Neural progenitor cell (in vitro differentiated cells): Measurements from ENCODE around the gene RALGAPA2. TPM values are rescaled to one million over a fixed set of nuclear protein-coding genes. Genes with fewer than 3 reads are reported as not detected.

Experiments
- DNase-seq: peaks from one replicate; pipeline ENCODE4 v3.0.0-alpha.2; 2016; ENCODE audit warnings: low spot score
- H2AFZ ChIP-seq: fragments of 200-600 bp; sonication (generic); replicated peaks from 2 replicates; pipeline ENCODE4 v1.6.1; 2016; ENCODE audit warnings: antibody characterized with exemption
- H3F3A ChIP-seq: fragments of 200-600 bp; sonication (generic); 2 replicates; pipeline ENCODE4 v1.6.1; 2016; ENCODE audit warnings: antibody characterized with exemption, low read depth
- H3K27ac ChIP-seq: fragments of 200-600 bp; sonication (generic); 2 replicates; pipeline ENCODE4 v1.5.1; 2016; ENCODE audit warnings: mild to moderate bottlenecking
- H3K27me3 ChIP-seq: fragments of 200-600 bp; sonication (generic); 2 replicates; pipeline ENCODE4 v1.6.1; 2016; ENCODE audit warnings: mild to moderate bottlenecking, moderate library complexity
- H3K36me3 ChIP-seq: fragments of 200-600 bp; sonication (generic); 2 replicates; pipeline ENCODE4 v1.5.1; 2016
- H3K4me1 ChIP-seq: fragments of 200-600 bp; sonication (generic); 2 replicates; pipeline ENCODE4 v1.6.1; 2016; ENCODE audit warnings: mixed run types
- H3K4me2 ChIP-seq: fragments of 200-600 bp; sonication (generic); 2 replicates; pipeline ENCODE4 v1.6.1; 2016
- H3K4me3 ChIP-seq: fragments of 200-600 bp; sonication (generic); 2 replicates; pipeline ENCODE4 v1.5.1; 2016
- H3K79me2 ChIP-seq: fragments of 200-600 bp; sonication (generic); 2 replicates; pipeline ENCODE4 v1.6.1; 2016; ENCODE audit warnings: low read depth
- H3K9ac ChIP-seq: fragments of 200-600 bp; sonication (generic); 2 replicates; pipeline ENCODE4 v1.6.1; 2016
- H3K9me3 ChIP-seq: fragments of 200-600 bp; sonication (generic); 2 replicates; pipeline ENCODE4 v1.5.1; 2016; ENCODE audit warnings: low read depth
- H4K20me1 ChIP-seq: fragments of 200-600 bp; sonication (generic); 2 replicates; pipeline ENCODE4 v1.6.1; 2016; ENCODE audit warnings: low read depth
- H3K27ac Mint-ChIP-seq: 3 replicates; pipeline ENCODE4 v1.8.0; 2021; ENCODE audit warnings: mixed read lengths
- H3K27me3 Mint-ChIP-seq: 2 replicates; pipeline ENCODE4 v1.8.0; 2022; ENCODE audit warnings: low read depth, mild to moderate bottlenecking, inconsistent platforms, moderate library complexity, mixed read lengths; ENCODE audit not compliant: insufficient read depth
- H3K36me3 Mint-ChIP-seq: 3 replicates; pipeline ENCODE4 v1.8.0; 2021; ENCODE audit warnings: mixed read lengths
- H3K4me1 Mint-ChIP-seq: 3 replicates; pipeline ENCODE4 v1.8.0; 2021; ENCODE audit warnings: mixed read lengths
- H3K4me3 Mint-ChIP-seq: 3 replicates; pipeline ENCODE4 v1.8.0; 2021; ENCODE audit warnings: mild to moderate bottlenecking, moderate library complexity, mixed read lengths
- H3K9me3 Mint-ChIP-seq: 3 replicates; pipeline ENCODE4 v1.8.0; 2020; ENCODE audit warnings: mixed read lengths
- EZH2 ChIP-seq: fragments of 200-600 bp; sonication (generic); IDR thresholded peaks from 2 replicates; pipeline ENCODE4 v1.6.1; 2017; ENCODE audit warnings: antibody characterized with exemption, mild to moderate bottlenecking, moderate library complexity
- EZH2phosphoT487 ChIP-seq: fragments of 200-600 bp; sonication (generic); IDR thresholded peaks from 2 replicates; pipeline ENCODE4 v1.6.1; 2017; ENCODE audit warnings: antibody characterized with exemption
- total RNA-seq: library from RNA; depleted of rRNA; stranded (reverse); fragments of >200 nt; gene quantifications from 2 replicates; pipeline ENCODE4 v1.2.3, GENCODE V29; 2015; ENCODE audit warnings: low replicate concordance
- TF ChIP-seq, protein P1 (sequence below): fragments of 200-600 bp; sonication (generic); IDR thresholded peaks from 2 replicates; pipeline ENCODE4 v1.5.1; 2017; ENCODE audit warnings: antibody characterized with exemption, mild to moderate bottlenecking

RALGAPA2 gene
- total RNA-seq, 1 donor from 2014 or later = 25.9 TPM

DNA sequence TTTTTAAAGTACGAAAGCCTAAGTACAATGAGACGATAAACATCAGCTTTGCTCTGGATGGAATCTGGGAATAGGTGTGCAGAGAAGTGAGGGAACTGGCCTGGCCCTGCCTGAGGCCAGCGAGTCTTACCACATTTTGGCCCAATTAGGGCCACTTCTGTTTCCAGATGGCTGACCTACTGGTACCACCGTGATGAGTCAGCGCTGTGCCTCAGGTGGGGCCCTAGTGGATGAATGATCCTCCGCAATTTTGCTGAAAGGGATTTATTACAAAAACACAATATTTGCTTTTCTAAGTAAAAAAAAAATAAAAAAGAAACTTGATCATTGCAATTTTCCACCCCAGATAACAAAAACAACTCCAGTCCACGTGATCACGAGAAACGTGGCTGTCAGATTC is 322.1 kb downstream of the RALGAPA2 start:
- no peak overlapping the region for H3K9ac ChIP-seq
- no peaks in the 10 kb centered on the region for H3K9me3 ChIP-seq
- no peaks in the 10 kb centered on the region for H3F3A ChIP-seq
- no peak overlapping the region for H3K27ac ChIP-seq
- Mint-ChIP-seq H3K36me3 (peaks cover 27% of the 10 kb centered on the region), H3K4me1 (peaks cover 19% of the 10 kb centered on the region), H3K4me3 (no peak overlapping the region), H3K27ac (no peak overlapping the region), H3K27me3 (no peaks in the 10 kb centered on the region), H3K9me3 (no peaks in the 10 kb centered on the region)
- peaks cover 9% of the 10 kb centered on the region for H4K20me1 ChIP-seq
- H2AFZ ChIP-seq = no peak overlapping the region
- H3K79me2 ChIP-seq = no peaks in the 10 kb centered on the region
- peaks cover 13% of the 10 kb centered on the region for H3K4me1 ChIP-seq
- no peak overlapping the region for H3K4me3 ChIP-seq
- TF ChIP-seq EZH2phosphoT487 (no peak), EZH2 (no peak)
- TF ChIP-seq, protein P1, sequence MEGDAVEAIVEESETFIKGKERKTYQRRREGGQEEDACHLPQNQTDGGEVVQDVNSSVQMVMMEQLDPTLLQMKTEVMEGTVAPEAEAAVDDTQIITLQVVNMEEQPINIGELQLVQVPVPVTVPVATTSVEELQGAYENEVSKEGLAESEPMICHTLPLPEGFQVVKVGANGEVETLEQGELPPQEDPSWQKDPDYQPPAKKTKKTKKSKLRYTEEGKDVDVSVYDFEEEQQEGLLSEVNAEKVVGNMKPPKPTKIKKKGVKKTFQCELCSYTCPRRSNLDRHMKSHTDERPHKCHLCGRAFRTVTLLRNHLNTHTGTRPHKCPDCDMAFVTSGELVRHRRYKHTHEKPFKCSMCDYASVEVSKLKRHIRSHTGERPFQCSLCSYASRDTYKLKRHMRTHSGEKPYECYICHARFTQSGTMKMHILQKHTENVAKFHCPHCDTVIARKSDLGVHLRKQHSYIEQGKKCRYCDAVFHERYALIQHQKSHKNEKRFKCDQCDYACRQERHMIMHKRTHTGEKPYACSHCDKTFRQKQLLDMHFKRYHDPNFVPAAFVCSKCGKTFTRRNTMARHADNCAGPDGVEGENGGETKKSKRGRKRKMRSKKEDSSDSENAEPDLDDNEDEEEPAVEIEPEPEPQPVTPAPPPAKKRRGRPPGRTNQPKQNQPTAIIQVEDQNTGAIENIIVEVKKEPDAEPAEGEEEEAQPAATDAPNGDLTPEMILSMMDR = no peak
- DNase-seq = no peak
- no peaks in the 10 kb centered on the region for H3K27me3 ChIP-seq
- H3K36me3 ChIP-seq = no peaks in the 10 kb centered on the region
- no peak overlapping the region for H3K4me2 ChIP-seq

DNA sequence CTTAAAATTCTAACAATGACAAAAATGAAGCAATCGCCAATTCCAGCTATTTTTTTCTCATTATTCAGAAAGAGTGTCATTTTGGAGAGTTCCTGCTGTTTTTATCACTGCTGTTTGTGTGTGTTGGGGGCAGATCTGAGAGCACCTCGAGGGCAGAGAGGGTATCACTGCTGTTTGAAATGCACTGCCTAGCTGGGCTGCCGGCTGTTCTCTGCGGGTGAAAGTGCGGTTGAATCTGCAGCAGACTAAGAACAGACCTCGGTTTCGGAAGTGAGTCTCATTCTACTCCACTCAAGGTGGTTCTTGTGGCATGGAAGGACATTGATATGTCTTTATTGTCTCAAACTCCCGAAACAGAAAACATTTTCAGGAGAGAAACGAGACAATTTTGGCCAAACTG is 326.3 kb downstream of the RALGAPA2 start:
- no peak overlapping the region for H2AFZ ChIP-seq
- no peaks in the 10 kb centered on the region for H4K20me1 ChIP-seq
- peaks cover 4% of the 10 kb centered on the region for H3K9me3 Mint-ChIP-seq
- H3K9ac ChIP-seq = no peak overlapping the region
- no peaks in the 10 kb centered on the region for H3K27me3 Mint-ChIP-seq
- no peaks in the 10 kb centered on the region for H3F3A ChIP-seq
- no peaks in the 10 kb centered on the region for H3K79me2 ChIP-seq
- no peak for TF ChIP-seq EZH2
- no peak for TF ChIP-seq EZH2phosphoT487
- TF ChIP-seq, protein P1 = no peak
- H3K36me3 Mint-ChIP-seq = peaks cover 9% of the 10 kb centered on the region
- H3K27me3 ChIP-seq = no peaks in the 10 kb centered on the region
- H3K4me2 ChIP-seq = no peak overlapping the region
- no peak overlapping the region for H3K27ac Mint-ChIP-seq
- peaks cover 3% of the 10 kb centered on the region for H3K4me1 Mint-ChIP-seq
- DNase-seq = no peak
- no peaks in the 10 kb centered on the region for H3K36me3 ChIP-seq
- no peak overlapping the region for H3K4me3 Mint-ChIP-seq
- H3K27ac ChIP-seq = no peak overlapping the region
- H3K4me1 ChIP-seq = no peaks in the 10 kb centered on the region
- H3K4me3 ChIP-seq = no peak overlapping the region
- no peaks in the 10 kb centered on the region for H3K9me3 ChIP-seq

DNA sequence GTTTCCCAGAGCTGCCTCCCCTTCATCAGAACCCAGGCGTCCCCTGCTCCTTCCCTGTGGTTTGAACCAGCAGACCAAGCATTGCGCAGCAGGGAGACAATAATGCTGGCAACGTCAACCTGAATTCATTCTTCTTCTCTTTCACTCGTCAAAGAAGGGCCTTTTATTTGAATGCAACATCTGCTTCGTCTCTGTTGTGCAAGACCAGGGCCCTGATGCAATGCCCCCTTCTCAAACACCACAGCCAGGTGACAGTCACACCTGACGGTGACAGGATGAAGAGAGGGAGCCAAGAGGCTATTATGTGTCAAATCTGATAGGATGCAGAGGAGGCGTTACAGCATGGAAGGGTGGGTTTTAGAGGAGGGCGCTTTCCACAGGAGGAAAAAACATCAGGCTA is 336.6 kb downstream of the RALGAPA2 start:
- Histone ChIP-seq H3K4me2 (no peak overlapping the region), H3F3A (peaks cover 12% of the 10 kb centered on the region), H3K9me3 (no peaks in the 10 kb centered on the region), H3K9ac (no peak overlapping the region), H3K4me3 (no peak overlapping the region), H3K27ac (no peak overlapping the region), H3K27me3 (peaks cover 57% of the 10 kb centered on the region), H3K79me2 (no peaks in the 10 kb centered on the region), H3K36me3 (no peaks in the 10 kb centered on the region), H4K20me1 (peaks cover 13% of the 10 kb centered on the region), H3K4me1 (peaks cover 7% of the 10 kb centered on the region), H2AFZ (no peak overlapping the region)
- no peak overlapping the region for H3K4me3 Mint-ChIP-seq
- peaks cover 23% of the 10 kb centered on the region for H3K9me3 Mint-ChIP-seq
- H3K27ac Mint-ChIP-seq = no peak overlapping the region
- TF ChIP-seq EZH2 (no peak), EZH2phosphoT487 (no peak)
- TF ChIP-seq, protein P1 = no peak
- DNase-seq = no peak
- H3K36me3 Mint-ChIP-seq = peaks cover 2% of the 10 kb centered on the region
- peaks cover 45% of the 10 kb centered on the region for H3K27me3 Mint-ChIP-seq
- peaks cover 13% of the 10 kb centered on the region for H3K4me1 Mint-ChIP-seq
